GM19099 (cell line): ENCODE data around the gene HIVEP3.

Source experiments
- POLR2A ChIP-seq: IDR thresholded peaks from 3 replicates; pipeline ENCODE4 v1.6.1; 2011; ENCODE audit warnings: low read depth; ENCODE audit not compliant: insufficient read length; ENCODE audit errors: extremely low read depth

The HIVEP3 gene

GRCh38 chr1:41698916-41699860, 219.5 kb downstream of the HIVEP3 start:
- TF ChIP-seq POLR2A = peak; percentile 30

GRCh38 chr1:41696381-41696780, 222.3 kb downstream of the HIVEP3 start:
- no peak for TF ChIP-seq POLR2A

GRCh38 chr1:41695118-41695745, 223.5 kb downstream of the HIVEP3 start:
- TF ChIP-seq POLR2A = no peak

- no peak for TF ChIP-seq POLR2A
Observed at GRCh38 chr1:41691424-41691823, 227.3 kb downstream of the HIVEP3 start.

GRCh38 chr1:41690331-41690730, 228.4 kb downstream of the HIVEP3 start:
- no peak for TF ChIP-seq POLR2A

GRCh38 chr1:41689558-41689981, 229.2 kb downstream of the HIVEP3 start:
- TF ChIP-seq POLR2A = no peak

- TF ChIP-seq POLR2A = no peak
Observed at GRCh38 chr1:41689139-41689538, 229.6 kb downstream of the HIVEP3 start.

GRCh38 chr1:41687007-41687406, 231.7 kb downstream of the HIVEP3 start:
- no peak for TF ChIP-seq POLR2A

- no peak for TF ChIP-seq POLR2A
Observed at GRCh38 chr1:41683681-41684500, 234.8 kb downstream of the HIVEP3 start.

GRCh38 chr1:41682845-41683625, 235.7 kb downstream of the HIVEP3 start:
- no peak for TF ChIP-seq POLR2A

- TF ChIP-seq POLR2A = no peak
Observed at GRCh38 chr1:41682149-41682548, 236.6 kb downstream of the HIVEP3 start.

GRCh38 chr1:41681331-41682098, 237.2 kb downstream of the HIVEP3 start:
- no peak for TF ChIP-seq POLR2A

- no peak for TF ChIP-seq POLR2A
Observed at GRCh38 chr1:41679994-41680393, 238.7 kb downstream of the HIVEP3 start.

GRCh38 chr1:41679531-41679930, 239.2 kb downstream of the HIVEP3 start:
- no peak for TF ChIP-seq POLR2A
